Central memory CD8-positive, alpha-beta T cell (primary cell): Measurements from ENCODE around the gene ENOX1.

ENCODE experiments used
- ATAC-seq: fragments of 150-1000 bp; cut with Tn5 transposase; replicated peaks from 2 replicates; pipeline ENCODE4 v1.10.0; 2022; ENCODE audit warnings: mild to moderate bottlenecking, moderate FRiP score, moderate number of reproducible peaks; ENCODE audit not compliant: poor library complexity, severe bottlenecking; ENCODE audit errors: extremely low read depth
- DNase-seq, 2 donors: peaks; one replicate each; pipeline ENCODE4 v3.0.0; 2021; ENCODE audit warnings: low spot score in 2 of 2
- H3K27ac Mint-ChIP-seq: one replicate; pipeline ENCODE4 v1.8.0; 2022; ENCODE audit warnings: low read depth, mild to moderate bottlenecking, moderate library complexity, mixed read lengths
- H3K27me3 Mint-ChIP-seq: one replicate; pipeline ENCODE4 v1.8.0; 2022; ENCODE audit warnings: mixed read lengths
- H3K36me3 Mint-ChIP-seq: one replicate; pipeline ENCODE4 v1.8.0; 2022; ENCODE audit warnings: mild to moderate bottlenecking, moderate library complexity, mixed read lengths; ENCODE audit not compliant: insufficient read depth
- H3K4me1 Mint-ChIP-seq: one replicate; pipeline ENCODE4 v1.8.0; 2022; ENCODE audit warnings: mixed read lengths
- H3K4me3 Mint-ChIP-seq: one replicate; pipeline ENCODE4 v1.8.0; 2022; ENCODE audit warnings: mild to moderate bottlenecking, moderate library complexity, mixed read lengths
- H3K9me3 Mint-ChIP-seq: one replicate; pipeline ENCODE4 v1.8.0; 2022; ENCODE audit warnings: mixed read lengths

ENOX1 gene

GRCh38 chr13:43782686-43783085 lies 4.1 kb downstream of the ENOX1 start:
- Mint-ChIP-seq H3K4me3 (no peak overlapping the region), H3K27ac (no peak overlapping the region), H3K9me3 (no peaks in the 10 kb centered on the region), H3K27me3 (peaks cover 40% of the 10 kb centered on the region), H3K36me3 (no peaks in the 10 kb centered on the region), H3K4me1 (peaks cover 5% of the 10 kb centered on the region)
- ATAC-seq (no peak), DNase-seq (no peak)

- DNase-seq: no peak
- H3K36me3 Mint-ChIP-seq: no peaks in the 10 kb centered on the region
Measured at GRCh38 chr13:43780666-43781065, 6.1 kb downstream of the ENOX1 start.

GRCh38 chr13:43776501-43777079 lies 10.2 kb downstream of the ENOX1 start:
- H3K27me3 Mint-ChIP-seq: peaks cover 30% of the 10 kb centered on the region
- no peaks in the 10 kb centered on the region for H3K36me3 Mint-ChIP-seq
- no peak for ATAC-seq
- no peak overlapping the region for H3K27ac Mint-ChIP-seq
- no peaks in the 10 kb centered on the region for H3K9me3 Mint-ChIP-seq
- no peak for DNase-seq
- no peaks in the 10 kb centered on the region for H3K4me1 Mint-ChIP-seq
- no peak overlapping the region for H3K4me3 Mint-ChIP-seq

More at GRCh38 chr13:43780666-43781065, 6.1 kb downstream of the ENOX1 start:
- Mint-ChIP-seq H3K4me1 (no peaks in the 10 kb centered on the region), H3K4me3 (no peak overlapping the region), H3K27ac (no peak overlapping the region), H3K27me3 (peaks cover 31% of the 10 kb centered on the region), H3K9me3 (no peaks in the 10 kb centered on the region)
- no peak for ATAC-seq

- no peaks in the 10 kb centered on the region for H3K9me3 Mint-ChIP-seq
- H3K27ac Mint-ChIP-seq: no peak overlapping the region
- peaks cover 30% of the 10 kb centered on the region for H3K27me3 Mint-ChIP-seq
- H3K4me1 Mint-ChIP-seq: no peaks in the 10 kb centered on the region
- H3K36me3 Mint-ChIP-seq: no peaks in the 10 kb centered on the region
- DNase-seq (no peak), ATAC-seq (no peak)
- H3K4me3 Mint-ChIP-seq: no peak overlapping the region
Measured at GRCh38 chr13:43776006-43776405, 10.8 kb downstream of the ENOX1 start.

GRCh38 chr13:43773602-43774001 lies 13.2 kb downstream of the ENOX1 start:
- no peaks in the 10 kb centered on the region for H3K4me1 Mint-ChIP-seq
- no peaks in the 10 kb centered on the region for H3K36me3 Mint-ChIP-seq
- no peak overlapping the region for H3K27ac Mint-ChIP-seq
- peaks cover 20% of the 10 kb centered on the region for H3K27me3 Mint-ChIP-seq
- DNase-seq (no peak), ATAC-seq (no peak)
- H3K4me3 Mint-ChIP-seq: no peak overlapping the region
- no peaks in the 10 kb centered on the region for H3K9me3 Mint-ChIP-seq

- DNase-seq: no peak
- Mint-ChIP-seq H3K27me3 (peaks cover 11% of the 10 kb centered on the region), H3K9me3 (no peaks in the 10 kb centered on the region), H3K4me3 (no peak overlapping the region), H3K36me3 (peaks cover 3% of the 10 kb centered on the region), H3K27ac (no peak overlapping the region), H3K4me1 (no peaks in the 10 kb centered on the region)
- ATAC-seq: no peak
Measured at GRCh38 chr13:43770871-43771270, 15.9 kb downstream of the ENOX1 start.

GRCh38 chr13:43769529-43769928 lies 17.2 kb downstream of the ENOX1 start:
- Mint-ChIP-seq H3K36me3 (peaks cover 3% of the 10 kb centered on the region), H3K27ac (no peak overlapping the region), H3K27me3 (peaks cover 11% of the 10 kb centered on the region), H3K9me3 (no peaks in the 10 kb centered on the region), H3K4me3 (no peak overlapping the region), H3K4me1 (no peaks in the 10 kb centered on the region)
- ATAC-seq (no peak), DNase-seq (no peak)

- no peaks in the 10 kb centered on the region for H3K4me1 Mint-ChIP-seq
- H3K27me3 Mint-ChIP-seq: no peaks in the 10 kb centered on the region
- no peaks in the 10 kb centered on the region for H3K9me3 Mint-ChIP-seq
- ATAC-seq: no peak
- no peak overlapping the region for H3K4me3 Mint-ChIP-seq
- H3K27ac Mint-ChIP-seq: no peak overlapping the region
- DNase-seq: no peak
- peaks cover 3% of the 10 kb centered on the region for H3K36me3 Mint-ChIP-seq
Measured at GRCh38 chr13:43767341-43767931, 19.3 kb downstream of the ENOX1 start.

- Mint-ChIP-seq H3K9me3 (no peaks in the 10 kb centered on the region), H3K36me3 (peaks cover 3% of the 10 kb centered on the region), H3K4me1 (no peaks in the 10 kb centered on the region), H3K4me3 (no peak overlapping the region), H3K27ac (no peak overlapping the region), H3K27me3 (peaks cover 6% of the 10 kb centered on the region)
- ATAC-seq (no peak), DNase-seq (no peak)
Measured at GRCh38 chr13:43766725-43767124, 20.0 kb downstream of the ENOX1 start.

GRCh38 chr13:43764349-43764748 lies 22.4 kb downstream of the ENOX1 start:
- DNase-seq (no peak), ATAC-seq (no peak)
- Mint-ChIP-seq H3K36me3 (peaks cover 3% of the 10 kb centered on the region), H3K4me3 (no peak overlapping the region), H3K9me3 (no peaks in the 10 kb centered on the region), H3K27me3 (peaks cover 9% of the 10 kb centered on the region), H3K27ac (no peak overlapping the region), H3K4me1 (no peaks in the 10 kb centered on the region)

- Mint-ChIP-seq H3K9me3 (no peaks in the 10 kb centered on the region), H3K4me1 (no peaks in the 10 kb centered on the region), H3K4me3 (no peak overlapping the region), H3K27me3 (peaks cover 9% of the 10 kb centered on the region), H3K36me3 (peaks cover 3% of the 10 kb centered on the region), H3K27ac (no peak overlapping the region)
- DNase-seq: no peak
- ATAC-seq: no peak
Measured at GRCh38 chr13:43763143-43763759, 23.5 kb downstream of the ENOX1 start.

- no peak overlapping the region for H3K4me3 Mint-ChIP-seq
- no peaks in the 10 kb centered on the region for H3K4me1 Mint-ChIP-seq
- no peaks in the 10 kb centered on the region for H3K9me3 Mint-ChIP-seq
- peaks cover 9% of the 10 kb centered on the region for H3K27me3 Mint-ChIP-seq
- H3K27ac Mint-ChIP-seq: no peak overlapping the region
- no peak for ATAC-seq
- DNase-seq: no peak
- H3K36me3 Mint-ChIP-seq: no peaks in the 10 kb centered on the region
Measured at GRCh38 chr13:43761616-43762315, 25.0 kb downstream of the ENOX1 start.

GRCh38 chr13:43760257-43760656 lies 26.5 kb downstream of the ENOX1 start:
- no peak for DNase-seq
- peaks cover 15% of the 10 kb centered on the region for H3K27me3 Mint-ChIP-seq
- H3K4me3 Mint-ChIP-seq: no peak overlapping the region
- H3K9me3 Mint-ChIP-seq: no peaks in the 10 kb centered on the region
- no peak overlapping the region for H3K27ac Mint-ChIP-seq
- no peak for ATAC-seq
- H3K36me3 Mint-ChIP-seq: no peaks in the 10 kb centered on the region
- H3K4me1 Mint-ChIP-seq: no peaks in the 10 kb centered on the region
